H1 (cell line): Measurements from ENCODE around the gene LRRC49. TPM values are rescaled to one million over a fixed set of nuclear protein-coding genes. Genes with fewer than 3 reads are reported as not detected.

Source experiments
- CTCF ChIA-PET: fragments of 300-600 bp; sonication (Branson Sonifier 250); formaldehyde crosslinking; loops from one replicate; lab custom pipeline; 2021; ENCODE audit not compliant: partially characterized antibody; lab: Charles Lee
- POLR2A ChIA-PET: fragments of 300-600 bp; sonication (Branson Sonifier 250); formaldehyde crosslinking; loops from one replicate; lab custom pipeline; 2021; ENCODE audit warnings: inconsistent platforms; ENCODE audit not compliant: partially characterized antibody; lab: Charles Lee
- DNase-seq, 2 experiments: peaks; one replicate each; pipeline versions ENCODE4 v3.0.0 to v3.0.0-alpha.2; 2010 to 2022; ENCODE audit warnings: low spot score in 2 of 2, low read depth in 1 of 2, mixed read lengths in 1 of 2
- FAIRE-seq: peaks from 2 replicates; lab custom pipeline; 2011; peaks lifted over from hg19 to GRCh38; lab: Jason Lieb, UNC
- H2AFZ ChIP-seq: 2 replicates; pipeline ENCODE4 v1.8.1; 2012; ENCODE audit warnings: low read length, inconsistent platforms
- H2AK5ac ChIP-seq: 2 replicates; pipeline ENCODE4 v1.6.1; 2013; ENCODE audit warnings: low read depth, low read length
- H2BK120ac ChIP-seq: replicated peaks from 2 replicates; pipeline ENCODE3; 2013; ENCODE audit warnings: low read depth, low read length, inconsistent platforms
- H2BK12ac ChIP-seq: 2 replicates; pipeline ENCODE4 v1.6.1; 2013; ENCODE audit warnings: low read depth, low read length
- H2BK15ac ChIP-seq: 2 replicates; pipeline ENCODE4 v1.6.1; 2013; ENCODE audit warnings: low read length
- H2BK20ac ChIP-seq: 2 replicates; pipeline ENCODE4 v1.6.1; 2013; ENCODE audit warnings: low read length
- H2BK5ac ChIP-seq: 2 replicates; pipeline ENCODE4 v1.6.1; 2013; ENCODE audit warnings: low read depth, low read length
- H3K14ac ChIP-seq: 2 replicates; pipeline ENCODE4 v1.6.1; 2013; ENCODE audit warnings: inconsistent platforms; ENCODE audit not compliant: insufficient read length
- H3K18ac ChIP-seq: 2 replicates; pipeline ENCODE4 v1.6.1; 2013; ENCODE audit warnings: low read length; ENCODE audit errors: extremely low read depth
- H3K23ac ChIP-seq: 2 replicates; pipeline ENCODE4 v1.6.1; 2013; ENCODE audit warnings: inconsistent platforms; ENCODE audit not compliant: insufficient read length
- H3K23me2 ChIP-seq: 2 replicates; pipeline ENCODE4 v1.6.1; 2013; ENCODE audit warnings: low read depth, low read length
- H3K27ac ChIP-seq: 2 replicates; pipeline ENCODE4 v1.6.1; 2011; ENCODE audit warnings: low read depth, low read length, inconsistent platforms
- H3K27me3 ChIP-seq, 4 experiments: replicated peaks in 1 of 4; 1 replicate in 1 of 4; 2 replicates in 3 of 4; pipeline versions ENCODE4 v1.6.1 to v1.8.1; 2011 to 2013; ENCODE audit warnings: low read length in 3 of 4, mild to moderate bottlenecking in 3 of 4, inconsistent platforms in 2 of 4, mixed read lengths in 2 of 4, moderate library complexity in 1 of 4; ENCODE audit not compliant: control insufficient read depth in 3 of 4, insufficient read depth in 3 of 4; ENCODE audit errors: extremely low read depth in 1 of 4
- H3K36me3 ChIP-seq, 4 experiments: 2 replicates each; pipeline versions ENCODE4 v1.6.1 to v1.8.1; 2011 to 2013; ENCODE audit warnings: mild to moderate bottlenecking in 4 of 4, low read length in 3 of 4, moderate library complexity in 2 of 4, control low read depth in 1 of 4, inconsistent platforms in 1 of 4; ENCODE audit not compliant: insufficient read depth in 4 of 4, control insufficient read depth in 2 of 4
- H3K4ac ChIP-seq: replicated peaks from 2 replicates; pipeline ENCODE3; 2013; ENCODE audit warnings: low read length, low read depth, mixed read lengths, inconsistent platforms; ENCODE audit not compliant: insufficient read length
- H3K4me1 ChIP-seq, 4 experiments: replicated peaks in 1 of 4; 1 replicate in 1 of 4; 2 replicates in 3 of 4; pipeline versions ENCODE4 v1.6.1 to v1.8.1; 2011 to 2013; ENCODE audit warnings: low read length in 3 of 4, inconsistent platforms in 2 of 4, mixed read lengths in 1 of 4; ENCODE audit not compliant: insufficient read depth in 4 of 4, control insufficient read depth in 3 of 4
- H3K4me2 ChIP-seq, 2 experiments: 2 replicates each; pipeline versions ENCODE4 v1.6.1 to v1.8.1; 2011 to 2013; ENCODE audit warnings: low read depth in 2 of 2, low read length in 2 of 2, control low read depth in 1 of 2, inconsistent platforms in 1 of 2, mild to moderate bottlenecking in 1 of 2; ENCODE audit not compliant: insufficient read depth in 1 of 2
- H3K4me3 ChIP-seq, 4 experiments: fragments of 200-600, 300-600 bp in 1 of 4; sonication (generic), shearing (Covaris generic), sonication (Bioruptor Twin) in 1 of 4; 2 replicates each; pipeline versions ENCODE4 v1.5.1 to v1.8.1; 2011 to 2016; ENCODE audit warnings: low read length in 4 of 4, low read depth in 3 of 4, control low read depth in 2 of 4, inconsistent platforms in 2 of 4, mild to moderate bottlenecking in 2 of 4, mixed read lengths in 1 of 4, moderate library complexity in 1 of 4; ENCODE audit not compliant: insufficient read depth in 2 of 4; ENCODE audit errors: extremely low read depth in 1 of 4
- H3K56ac ChIP-seq: replicated peaks from 2 replicates; pipeline ENCODE3; 2013; ENCODE audit warnings: low read depth, mild to moderate bottlenecking, mixed read lengths, low read length, inconsistent platforms; ENCODE audit not compliant: insufficient read length
- H3K79me1 ChIP-seq: 2 replicates; pipeline ENCODE4 v1.6.1; 2013; ENCODE audit warnings: low read depth, low read length, control low read depth
- H3K79me2 ChIP-seq, 2 experiments: 2 replicates each; pipeline versions ENCODE4 v1.6.1 to v1.8.1; 2012 to 2013; ENCODE audit warnings: low read length in 2 of 2, mild to moderate bottlenecking in 2 of 2, inconsistent platforms in 1 of 2; ENCODE audit not compliant: insufficient read depth in 2 of 2, control insufficient read depth in 1 of 2
- H3K9ac ChIP-seq, 4 experiments: replicated peaks in 1 of 4; 1 replicate in 1 of 4; 2 replicates in 3 of 4; pipeline versions ENCODE4 v1.6.1 to v1.8.1; 2011 to 2013; ENCODE audit warnings: low read depth in 3 of 4, low read length in 3 of 4, control low read depth in 2 of 4, mild to moderate bottlenecking in 2 of 4, moderate library complexity in 2 of 4, inconsistent platforms in 1 of 4; ENCODE audit errors: extremely low read depth in 1 of 4
- H3K9me3 ChIP-seq, 2 experiments: 2 replicates each; pipeline versions ENCODE4 v1.6.1 to v1.8.1; 2012 to 2013; ENCODE audit warnings: mild to moderate bottlenecking in 2 of 2, moderate library complexity in 2 of 2, control low read depth in 1 of 2, inconsistent platforms in 1 of 2, low read depth in 1 of 2, low read length in 1 of 2, mixed read lengths in 1 of 2; ENCODE audit not compliant: insufficient read depth in 2 of 2
- H4K20me1 ChIP-seq, 2 experiments: replicated peaks in 1 of 2; 2 replicates each; pipeline versions ENCODE3 to v1.8.1; 2011 to 2013; ENCODE audit warnings: inconsistent platforms in 2 of 2, low read length in 2 of 2, mild to moderate bottlenecking in 1 of 2; ENCODE audit not compliant: insufficient read depth in 2 of 2, control insufficient read depth in 1 of 2
- H4K5ac ChIP-seq: 2 replicates; pipeline ENCODE4 v1.6.1; 2013; ENCODE audit warnings: low read length, low read depth, mixed read lengths, inconsistent platforms; ENCODE audit not compliant: insufficient read length
- H4K8ac ChIP-seq: 2 replicates; pipeline ENCODE4 v1.8.0; 2013; ENCODE audit warnings: mild to moderate bottlenecking, moderate library complexity, low read length, inconsistent platforms; ENCODE audit not compliant: insufficient read depth; ENCODE audit errors: extremely low read depth
- H4K91ac ChIP-seq: replicated peaks from 2 replicates; pipeline ENCODE3; 2013; ENCODE audit warnings: low read length, mixed read lengths, inconsistent platforms; ENCODE audit not compliant: insufficient read length
- NANOG ChIP-seq: IDR thresholded peaks from 2 replicates; pipeline ENCODE4 v1.6.1; 2011; ENCODE audit warnings: low read length, low read depth, mild to moderate bottlenecking, inconsistent platforms; ENCODE audit not compliant: insufficient read depth, poor library complexity, severe bottlenecking
- SIRT6 ChIP-seq: IDR thresholded peaks from one replicate; pipeline ENCODE4 v1.7.1; 2012; ENCODE audit warnings: low read length, inconsistent platforms
- WGBS, 2 experiments: shearing (Covaris generic) in 1 of 2; methylation state at CpG; one replicate each; pipeline versions ENCODE4 v1.1.6 to v1.1.7; 2013 to 2015; ENCODE audit warnings: low lambda C conversion rate in 2 of 2, mixed read lengths in 2 of 2, inconsistent platforms in 1 of 2, low coverage in 1 of 2, missing lambda C conversion rate in 1 of 2; ENCODE audit not compliant: insufficient replicate concordance in 2 of 2, insufficient coverage in 1 of 2, insufficient read length in 1 of 2; ENCODE audit errors: extremely low coverage in 1 of 2, missing lambda C conversion rate in 1 of 2; 5-methylcytosine and 5-hydroxymethylcytosine counted together
- polyA plus RNA-seq, 7 experiments: library from polyadenylated mRNA; depleted of rRNA in 3 of 7; stranded (reverse) in 5 of 7; unstranded in 2 of 7; fragments of >200 nt in 5 of 7; fragments of 200-250 nt in 2 of 7; gene quantifications; 1 replicate in 5 of 7; 2 replicates in 1 of 7; 4 replicates in 1 of 7; pipeline versions ENCODE4 v1.2.1 to v1.2.3, GENCODE V29; 2011 to 2013; ENCODE audit warnings: missing spikeins in 2 of 7, mixed read lengths in 2 of 7
- total RNA-seq: library from RNA; stranded (reverse); fragmentation: NEBNext Ultra II Directional; extraction: Animal tissue kit (Norgen Biotek cat#: 25700); gene quantifications from 2 replicates; pipeline ENCODE4 v1.2.1, GENCODE V29; 2021

Gene LRRC49
- total and polyA plus RNA-seq, 2 of the 8 experiments (the other 6 are each of a cell fraction or from before 2014, with no cell fraction given) = 5.0 to 10.4 TPM

DNA sequence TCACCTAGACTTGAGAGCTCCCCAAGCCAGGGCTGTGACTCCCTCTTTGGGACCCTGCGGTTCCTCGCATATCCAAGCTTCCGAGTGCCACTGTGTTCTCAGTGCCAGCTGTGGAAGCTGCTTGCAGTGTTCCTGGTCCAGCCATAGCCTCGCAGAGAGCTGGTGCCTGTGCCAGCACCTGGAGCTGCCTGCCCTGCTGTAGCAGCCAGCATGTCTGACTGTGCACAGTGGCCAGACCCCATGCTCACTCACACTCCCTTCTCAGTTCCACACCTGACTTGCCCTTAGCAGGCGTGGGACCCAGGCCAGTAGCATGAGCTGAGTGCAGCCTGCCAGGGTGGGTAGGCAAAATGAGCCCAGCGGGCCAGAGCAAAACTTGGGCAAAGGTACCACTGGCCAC lies 25.3 kb downstream of the LRRC49 start:
- ChIA-PET POLR2A (interaction anchor here (0.8 to 1.2 kb wide), 2 partner anchors 9 to 273 kb away, joined by 3 read pairs; no protein-coding TSS in a partner anchor), CTCF (interaction anchor here (0.6 to 6.2 kb wide), 7 partner anchors 10 to 525 kb away, joined by 3 to 45 read pairs (median 3); no protein-coding TSS in a partner anchor)
- H3K79me1 ChIP-seq = no peaks in the 10 kb centered on the region
- no peaks in the 10 kb centered on the region for H3K79me2 ChIP-seq
- no peak overlapping the region for H3K23ac ChIP-seq
- WGBS, 2 experiments = 92% methylated on average over 6 of the region's 6 CpGs; no CpG with 5 or more reads in 1 of the 2 experiments
- no peaks in the 10 kb centered on the region for H3K36me3 ChIP-seq
- H3K23me2 ChIP-seq = no peaks in the 10 kb centered on the region; the same call in 1 of the 2 replicates
- H2BK120ac ChIP-seq = no peak overlapping the region
- H3K56ac ChIP-seq = no peak overlapping the region
- H3K4me1 ChIP-seq = no peaks in the 10 kb centered on the region
- H4K5ac ChIP-seq = no peak overlapping the region
- H3K9me3 ChIP-seq = no peaks in the 10 kb centered on the region
- no peak overlapping the region for H3K4me2 ChIP-seq
- no peak overlapping the region for H2AFZ ChIP-seq
- H2BK15ac ChIP-seq = no peak overlapping the region
- H3K27ac ChIP-seq = no peak overlapping the region
- H4K91ac ChIP-seq = no peak overlapping the region
- H3K27me3 ChIP-seq = no peaks in the 10 kb centered on the region
- peaks cover 0 to 2% of the 10 kb centered on the region in 2 experiments for H4K20me1 ChIP-seq
- no peak overlapping the region for H2AK5ac ChIP-seq
- H4K8ac ChIP-seq = no peak overlapping the region
- DNase-seq (no peak), FAIRE-seq (no peak)
- no peak overlapping the region for H3K9ac ChIP-seq
- no peak overlapping the region for H3K18ac ChIP-seq
- H3K4ac ChIP-seq = no peak overlapping the region
- TF ChIP-seq SIRT6 (no peak), NANOG (no peak)
- no peak overlapping the region for H3K14ac ChIP-seq
- H2BK12ac ChIP-seq = no peak overlapping the region
- H2BK20ac ChIP-seq = no peak overlapping the region
- no peak overlapping the region for H2BK5ac ChIP-seq
- no peak overlapping the region for H3K4me3 ChIP-seq
